Neural crest cell (in vitro differentiated cells): ENCODE data around the gene A4GALT. TPM values are rescaled to one million over a fixed set of nuclear protein-coding genes. Genes with fewer than 3 reads are reported as not detected.
"Not testable (repeated sequence)": the region's sequence is repeated elsewhere in the genome, so short reads cannot be mapped to it uniquely, and the experiment has no call there.

Source experiments
- DNase-seq: peaks from one replicate; pipeline ENCODE4 v3.0.0; 2021; ENCODE audit warnings: low read depth, mixed read lengths, low spot score
- H3K27ac Mint-ChIP-seq: one replicate; pipeline ENCODE4 v1.8.0; 2021; ENCODE audit warnings: mild to moderate bottlenecking, mixed read lengths; ENCODE audit not compliant: unreplicated experiment
- H3K27me3 Mint-ChIP-seq: 2 replicates; pipeline ENCODE4 v1.8.0; 2021; ENCODE audit warnings: low read depth, mild to moderate bottlenecking, mixed read lengths
- H3K36me3 Mint-ChIP-seq: 2 replicates; pipeline ENCODE4 v1.8.0; 2021; ENCODE audit warnings: low read depth, mild to moderate bottlenecking, mixed read lengths
- H3K4me1 Mint-ChIP-seq: 2 replicates; pipeline ENCODE4 v1.8.0; 2021; ENCODE audit warnings: mixed read lengths
- H3K4me3 Mint-ChIP-seq: one replicate; pipeline ENCODE4 v1.8.0; 2021; ENCODE audit warnings: mild to moderate bottlenecking, mixed read lengths
- H3K9me3 Mint-ChIP-seq: 2 replicates; pipeline ENCODE4 v1.8.0; 2021; ENCODE audit warnings: mixed read lengths
- CTCF ChIP-seq: fragments of 200-600 bp; sonication (generic); conservative IDR thresholded peaks from 2 replicates; pipeline ENCODE4 v1.5.0; 2021; ENCODE audit warnings: antibody characterized with exemption, mild to moderate bottlenecking
- total RNA-seq: library from RNA; stranded (reverse); gene quantifications from 2 replicates; pipeline ENCODE4 v1.2.1, GENCODE V29; 2021

Gene A4GALT
- total RNA-seq, 1 donor from 2014 or later = 0.35 TPM

GRCh38 chr22:42754658-42755057 is 34.0 kb upstream of the A4GALT start:
- H3K4me1 Mint-ChIP-seq = no peaks in the 10 kb centered on the region
- no peak for TF ChIP-seq CTCF
- H3K4me3 Mint-ChIP-seq = no peak overlapping the region
- H3K27ac Mint-ChIP-seq = no peak overlapping the region
- no peak for DNase-seq
- H3K27me3 Mint-ChIP-seq = peaks cover 8% of the 10 kb centered on the region
- H3K9me3 Mint-ChIP-seq = no peaks in the 10 kb centered on the region
- H3K36me3 Mint-ChIP-seq = peaks cover 3% of the 10 kb centered on the region

GRCh38 chr22:42752912-42753311 is 32.2 kb upstream of the A4GALT start:
- TF ChIP-seq CTCF = no peak
- H3K9me3 Mint-ChIP-seq = no peaks in the 10 kb centered on the region
- H3K27me3 Mint-ChIP-seq = peaks cover 6% of the 10 kb centered on the region
- no peak overlapping the region for H3K4me3 Mint-ChIP-seq
- peaks cover 3% of the 10 kb centered on the region for H3K36me3 Mint-ChIP-seq
- H3K4me1 Mint-ChIP-seq = peaks cover 6% of the 10 kb centered on the region
- H3K27ac Mint-ChIP-seq = no peak overlapping the region
- DNase-seq = no peak

GRCh38 chr22:42752230-42752746 is 31.6 kb upstream of the A4GALT start:
- no peak overlapping the region for H3K27ac Mint-ChIP-seq
- DNase-seq = no peak
- TF ChIP-seq CTCF = no peak

GRCh38 chr22:42750421-42750820 is 29.8 kb upstream of the A4GALT start:
- not testable (repeated sequence) for DNase-seq, H3K36me3 Mint-ChIP-seq, H3K4me3 Mint-ChIP-seq, H3K27ac Mint-ChIP-seq, H3K9me3 Mint-ChIP-seq, H3K27me3 Mint-ChIP-seq
- peaks cover 21% of the 10 kb centered on the region for H3K4me1 Mint-ChIP-seq

More at GRCh38 chr22:42752230-42752746, 31.6 kb upstream of the A4GALT start:
- Mint-ChIP-seq H3K4me1 (peaks cover 13% of the 10 kb centered on the region), H3K4me3 (peak overlapping the region; percentile 31), H3K27me3 (no peaks in the 10 kb centered on the region), H3K9me3 (no peaks in the 10 kb centered on the region), H3K36me3 (peaks cover 3% of the 10 kb centered on the region)

GRCh38 chr22:42747701-42748513 is 27.2 kb upstream of the A4GALT start:
- Mint-ChIP-seq H3K4me3 (peak overlapping the region; percentile 31), H3K9me3 (no peaks in the 10 kb centered on the region), H3K27ac (peak overlapping the region; percentile 65), H3K27me3 (no peaks in the 10 kb centered on the region), H3K36me3 (peaks cover 3% of the 10 kb centered on the region), H3K4me1 (peaks cover 26% of the 10 kb centered on the region)
- DNase-seq = no peak
- TF ChIP-seq CTCF = no peak

GRCh38 chr22:42745118-42745517 is 24.4 kb upstream of the A4GALT start:
- Mint-ChIP-seq H3K4me1 (peaks cover 30% of the 10 kb centered on the region), H3K9me3 (no peaks in the 10 kb centered on the region), H3K4me3 (no peak overlapping the region), H3K36me3 (no peaks in the 10 kb centered on the region), H3K27ac (no peak overlapping the region), H3K27me3 (no peaks in the 10 kb centered on the region)
- DNase-seq = no peak
- TF ChIP-seq CTCF = no peak
